ENCODE results near the gene SWT1. TPM values are rescaled to one million over a fixed set of nuclear protein-coding genes. Genes with fewer than 3 reads are reported as not detected.

Gene SWT1
- total RNA-seq, 6 experiments from 2014 or later: 1.7 to 2.5 (median 2.1) TPM

GRCh38 chr1:185260611-185261010 lies 103.6 kb downstream of the SWT1 start:
- TF ChIP-seq CTCF (IDR thresholded peaks at IDR 0.05): no peak
- Mint-ChIP-seq H3K4me1 (ENCODE audit: low read depth) (peaks cover 26% of the 10 kb centered on the region), H3K4me3 (no peak overlapping the region), H3K27me3 (ENCODE audit: insufficient read depth) (no peaks in the 10 kb centered on the region), H3K36me3 (ENCODE audit: low read depth) (no peaks in the 10 kb centered on the region), H3K27ac (no peak overlapping the region), H3K9me3 (no peaks in the 10 kb centered on the region)
- DNase-seq: no peak

GRCh38 chr1:185262151-185262550 lies 105.2 kb downstream of the SWT1 start:
- H3K27me3 Mint-ChIP-seq (ENCODE audit: insufficient read depth): no peaks in the 10 kb centered on the region
- no peaks in the 10 kb centered on the region for H3K9me3 Mint-ChIP-seq

GRCh38 chr1:185263292-185263691 lies 106.3 kb downstream of the SWT1 start:
- no peak for TF ChIP-seq CTCF (IDR thresholded peaks at IDR 0.05)
- Mint-ChIP-seq H3K36me3 (ENCODE audit: low read depth) (no peaks in the 10 kb centered on the region), H3K27ac (no peak overlapping the region), H3K4me1 (ENCODE audit: low read depth) (peaks cover 22% of the 10 kb centered on the region), H3K9me3 (no peaks in the 10 kb centered on the region), H3K4me3 (no peak overlapping the region), H3K27me3 (ENCODE audit: insufficient read depth) (no peaks in the 10 kb centered on the region)
- DNase-seq: no peak

More at GRCh38 chr1:185262151-185262550, 105.2 kb downstream of the SWT1 start:
- TF ChIP-seq CTCF (IDR thresholded peaks at IDR 0.05): no peak
- Mint-ChIP-seq H3K36me3 (ENCODE audit: low read depth) (no peaks in the 10 kb centered on the region), H3K27ac (no peak overlapping the region), H3K4me1 (ENCODE audit: low read depth) (peaks cover 26% of the 10 kb centered on the region), H3K4me3 (no peak overlapping the region)
- no peak for DNase-seq

GRCh38 chr1:185263780-185264179 lies 106.8 kb downstream of the SWT1 start:
- no peak for DNase-seq
- no peak for TF ChIP-seq CTCF (IDR thresholded peaks at IDR 0.05)
- no peaks in the 10 kb centered on the region for H3K36me3 Mint-ChIP-seq (ENCODE audit: low read depth)
- H3K27ac Mint-ChIP-seq: no peak overlapping the region
- no peak overlapping the region for H3K4me3 Mint-ChIP-seq
- H3K9me3 Mint-ChIP-seq: no peaks in the 10 kb centered on the region
- H3K4me1 Mint-ChIP-seq (ENCODE audit: low read depth): peaks cover 26% of the 10 kb centered on the region
- no peaks in the 10 kb centered on the region for H3K27me3 Mint-ChIP-seq (ENCODE audit: insufficient read depth)

GRCh38 chr1:185265314-185265713 lies 108.3 kb downstream of the SWT1 start:
- TF ChIP-seq CTCF (IDR thresholded peaks at IDR 0.05): no peak
- peaks cover 11% of the 10 kb centered on the region for H3K4me1 Mint-ChIP-seq (ENCODE audit: low read depth)
- no peaks in the 10 kb centered on the region for H3K27me3 Mint-ChIP-seq (ENCODE audit: insufficient read depth)

GRCh38 chr1:185267301-185267700 lies 110.3 kb downstream of the SWT1 start:
- H3K36me3 Mint-ChIP-seq (ENCODE audit: low read depth): no peaks in the 10 kb centered on the region
- no peaks in the 10 kb centered on the region for H3K9me3 Mint-ChIP-seq
- no peak for DNase-seq
- H3K27ac Mint-ChIP-seq: no peak overlapping the region
- TF ChIP-seq CTCF (IDR thresholded peaks at IDR 0.05): no peak
- H3K27me3 Mint-ChIP-seq (ENCODE audit: insufficient read depth): no peaks in the 10 kb centered on the region
- H3K4me3 Mint-ChIP-seq: no peak overlapping the region
- peaks cover 7% of the 10 kb centered on the region for H3K4me1 Mint-ChIP-seq (ENCODE audit: low read depth)

More at GRCh38 chr1:185265314-185265713, 108.3 kb downstream of the SWT1 start:
- Mint-ChIP-seq H3K27ac (no peak overlapping the region), H3K9me3 (no peaks in the 10 kb centered on the region), H3K4me3 (no peak overlapping the region), H3K36me3 (ENCODE audit: low read depth) (no peaks in the 10 kb centered on the region)
- DNase-seq: no peak
